HG02981 (cell line): ENCODE measurements around the gene RNU7-1.

ENCODE experiments used
- ATAC-seq: cut with Tn5 transposase; IDR thresholded peaks from one replicate; pipeline ENCODE4 v1.9.1; 2021; ENCODE audit warnings: mild to moderate bottlenecking, moderate library complexity; ENCODE audit not compliant: unreplicated experiment

The RNU7-1 gene

GRCh38 chr12:6917491-6918231 lies 26.0 kb upstream of the RNU7-1 start:
- ATAC-seq: no peak

GRCh38 chr12:6919588-6919987 lies 24.0 kb upstream of the RNU7-1 start:
- no peak for ATAC-seq

GRCh38 chr12:6921539-6921938 lies 22.1 kb upstream of the RNU7-1 start:
- no peak for ATAC-seq

- ATAC-seq: no peak
These were observed 21.3 kb upstream of the RNU7-1 start for GRCh38 chr12:6921996-6922946.

- ATAC-seq: no peak
These were observed 20.4 kb upstream of the RNU7-1 start for GRCh38 chr12:6923003-6923732.

- no peak for ATAC-seq
These were observed 19.8 kb upstream of the RNU7-1 start for GRCh38 chr12:6923851-6924250.

GRCh38 chr12:6925239-6925539 lies 18.4 kb upstream of the RNU7-1 start:
- no peak for ATAC-seq

GRCh38 chr12:6925540-6926279 lies 17.9 kb upstream of the RNU7-1 start:
- no peak for ATAC-seq

GRCh38 chr12:6927379-6928021 lies 16.1 kb upstream of the RNU7-1 start, which contains the start of gene ATN1:
Gene ATN1, plus strand, starts transcription at chr12:6927959. Its CDS starts 6,043 bp downstream, at chr12:6934002.
- ATAC-seq: no peak

- ATAC-seq: no peak
These were observed 15.5 kb upstream of the RNU7-1 start for GRCh38 chr12:6928022-6928702.

- no peak for ATAC-seq
These were observed 14.8 kb upstream of the RNU7-1 start for GRCh38 chr12:6928703-6929407.

GRCh38 chr12:6929466-6930452 lies 13.9 kb upstream of the RNU7-1 start:
- ATAC-seq: no peak

GRCh38 chr12:6932766-6933165 lies 10.8 kb upstream of the RNU7-1 start:
- ATAC-seq: no peak

- no peak for ATAC-seq
These were observed 9.5 kb upstream of the RNU7-1 start for GRCh38 chr12:6934110-6934509.

GRCh38 chr12:6935371-6936193 lies 8.0 kb upstream of the RNU7-1 start:
- ATAC-seq: no peak

- no peak for ATAC-seq
These were observed 7.4 kb upstream of the RNU7-1 start for GRCh38 chr12:6936194-6936635.
